Measurements from ENCODE around the gene SLC22A23. TPM values are rescaled to one million over a fixed set of nuclear protein-coding genes. Genes with fewer than 3 reads are reported as not detected.

SLC22A23 gene
- polyA plus RNA-seq, 1 donor (not counting 4 experiments of a cell fraction or from before 2014, with no cell fraction given) = 4.3 TPM

DNA sequence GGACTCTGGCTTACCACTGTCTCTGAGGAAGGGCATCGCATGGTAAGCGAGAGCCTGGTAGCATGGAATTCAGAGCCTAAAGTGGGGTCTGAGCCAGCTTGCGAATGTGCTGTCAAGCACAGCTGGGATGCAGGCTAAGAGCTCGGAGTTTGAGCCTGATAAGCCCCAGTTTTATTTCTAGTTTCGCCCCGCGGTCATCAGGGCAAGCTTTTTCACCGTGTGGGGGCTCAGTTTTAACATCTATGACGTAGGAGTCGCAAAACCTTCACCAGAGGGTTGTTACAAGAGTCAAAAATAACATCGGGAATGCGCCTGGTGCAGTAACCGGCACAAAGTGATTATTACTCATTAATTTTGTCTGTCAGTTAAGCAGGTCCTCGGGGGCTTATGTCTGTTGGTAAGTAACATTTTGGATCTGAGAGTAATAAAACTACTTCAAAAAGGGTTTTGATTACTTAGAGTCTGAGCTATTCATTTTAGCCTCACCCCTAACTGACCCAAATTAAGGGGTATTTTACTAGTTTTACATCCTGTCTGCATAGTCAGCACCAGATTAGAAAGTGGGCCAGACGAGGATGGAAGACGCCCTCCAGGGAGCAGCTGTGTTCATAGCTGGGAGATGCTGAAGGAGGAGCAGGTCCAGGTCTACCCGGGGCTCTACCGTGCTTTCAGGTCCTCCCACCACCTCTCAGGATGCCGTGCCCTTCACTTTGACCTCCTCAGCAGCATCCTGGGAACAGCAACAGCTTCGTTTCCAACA, 29.7 kb downstream of the SLC22A23 start:
- Histone ChIP-seq H3K4me1 (ENCODE audit: control insufficient read depth, extremely low read depth, insufficient read depth, low read length) (peaks cover 43% of the 10 kb centered on the region), H3K27ac (ENCODE audit: control insufficient read depth, insufficient read depth, low read length) (peak overlapping the region; percentile 49), H3K4me3 (ENCODE audit: control insufficient read depth in 2 of 3, extremely low read depth in 1 of 3, insufficient read depth in 2 of 3, low read depth in 1 of 3, low read length in 3 of 3) (no peak overlapping the region), H4K20me1 (ENCODE audit: control insufficient read depth, extremely low read depth, insufficient read depth, low read length) (no peaks in the 10 kb centered on the region), H3K79me2 (ENCODE audit: control insufficient read depth, insufficient read depth, low read length) (no peaks in the 10 kb centered on the region), H3K9me3 (ENCODE audit: control insufficient read depth, low read depth, low read length) (no peaks in the 10 kb centered on the region), H3K9ac (ENCODE audit: control insufficient read depth, extremely low read depth, insufficient read depth, low read length) (peak overlapping the region; percentile 41), H3K4me2 (ENCODE audit: control insufficient read depth, extremely low read depth, insufficient read depth, low read depth, low read length) (peak overlapping the region; percentile 44), H3K36me3 (ENCODE audit: control insufficient read depth in 2 of 2, extremely low read depth in 1 of 2, insufficient read depth in 2 of 2, low read length in 2 of 2) (no peaks in the 10 kb centered on the region), H3K9me1 (ENCODE audit: control insufficient read depth, extremely low read depth, insufficient read depth, low read length) (peaks cover 2% of the 10 kb centered on the region), H2AFZ (ENCODE audit: control insufficient read depth, low read length) (no peak overlapping the region), H3K27me3 (ENCODE audit: control insufficient read depth, extremely low read depth, insufficient read depth, low read length) (no peaks in the 10 kb centered on the region)
- DNase-seq (ENCODE audit: low read depth, low spot score) (no peak), FAIRE-seq (no peak)
- TF ChIP-seq, protein P1, sequence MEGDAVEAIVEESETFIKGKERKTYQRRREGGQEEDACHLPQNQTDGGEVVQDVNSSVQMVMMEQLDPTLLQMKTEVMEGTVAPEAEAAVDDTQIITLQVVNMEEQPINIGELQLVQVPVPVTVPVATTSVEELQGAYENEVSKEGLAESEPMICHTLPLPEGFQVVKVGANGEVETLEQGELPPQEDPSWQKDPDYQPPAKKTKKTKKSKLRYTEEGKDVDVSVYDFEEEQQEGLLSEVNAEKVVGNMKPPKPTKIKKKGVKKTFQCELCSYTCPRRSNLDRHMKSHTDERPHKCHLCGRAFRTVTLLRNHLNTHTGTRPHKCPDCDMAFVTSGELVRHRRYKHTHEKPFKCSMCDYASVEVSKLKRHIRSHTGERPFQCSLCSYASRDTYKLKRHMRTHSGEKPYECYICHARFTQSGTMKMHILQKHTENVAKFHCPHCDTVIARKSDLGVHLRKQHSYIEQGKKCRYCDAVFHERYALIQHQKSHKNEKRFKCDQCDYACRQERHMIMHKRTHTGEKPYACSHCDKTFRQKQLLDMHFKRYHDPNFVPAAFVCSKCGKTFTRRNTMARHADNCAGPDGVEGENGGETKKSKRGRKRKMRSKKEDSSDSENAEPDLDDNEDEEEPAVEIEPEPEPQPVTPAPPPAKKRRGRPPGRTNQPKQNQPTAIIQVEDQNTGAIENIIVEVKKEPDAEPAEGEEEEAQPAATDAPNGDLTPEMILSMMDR (optimal IDR thresholded peaks at IDR 0.05 in 1 of 3, IDR thresholded peaks at IDR 0.05 in 1 of 3, conservative IDR thresholded peaks at IDR 0.05 in 1 of 3; ENCODE audit: extremely low read depth in 1 of 3, insufficient read depth in 2 of 3, low read length in 3 of 3) = no peak
- no peak for TF ChIP-seq EZH2 (IDR thresholded peaks at IDR 0.05; ENCODE audit: low read length)
- dilution Hi-C loops (cut with MboI; ENCODE audit: extremely low pct_ligation_motif_present, low sequenced_read_pairs) = no loop called here

- Histone ChIP-seq H4K20me1 (ENCODE audit: control insufficient read depth, extremely low read depth, insufficient read depth, low read length) (no peaks in the 10 kb centered on the region), H3K9ac (ENCODE audit: control insufficient read depth, extremely low read depth, insufficient read depth, low read length) (no peak overlapping the region), H3K79me2 (ENCODE audit: control insufficient read depth, insufficient read depth, low read length) (no peaks in the 10 kb centered on the region), H3K9me1 (ENCODE audit: control insufficient read depth, extremely low read depth, insufficient read depth, low read length) (peaks cover 4% of the 10 kb centered on the region), H3K9me3 (ENCODE audit: control insufficient read depth, low read depth, low read length) (no peaks in the 10 kb centered on the region), H3K4me1 (ENCODE audit: control insufficient read depth, extremely low read depth, insufficient read depth, low read length) (peaks cover 37% of the 10 kb centered on the region), H3K4me3 (ENCODE audit: control insufficient read depth in 2 of 3, extremely low read depth in 1 of 3, insufficient read depth in 2 of 3, low read depth in 1 of 3, low read length in 3 of 3) (no peak overlapping the region), H3K27me3 (ENCODE audit: control insufficient read depth, extremely low read depth, insufficient read depth, low read length) (no peaks in the 10 kb centered on the region), H3K27ac (ENCODE audit: control insufficient read depth, insufficient read depth, low read length) (peak overlapping the region; percentile 49), H2AFZ (ENCODE audit: control insufficient read depth, low read length) (no peak overlapping the region), H3K36me3 (ENCODE audit: control insufficient read depth in 2 of 2, extremely low read depth in 1 of 2, insufficient read depth in 2 of 2, low read length in 2 of 2) (no peaks in the 10 kb centered on the region), H3K4me2 (ENCODE audit: control insufficient read depth, extremely low read depth, insufficient read depth, low read depth, low read length) (peak overlapping the region; percentile 22)
- no peak for DNase-seq (ENCODE audit: low read depth, low spot score)
- dilution Hi-C loops (cut with MboI; ENCODE audit: extremely low pct_ligation_motif_present, low sequenced_read_pairs) = no loop called here
- TF ChIP-seq, protein P1 (optimal IDR thresholded peaks at IDR 0.05 in 1 of 3, IDR thresholded peaks at IDR 0.05 in 1 of 3, conservative IDR thresholded peaks at IDR 0.05 in 1 of 3; ENCODE audit: extremely low read depth in 1 of 3, insufficient read depth in 2 of 3, low read length in 3 of 3) = no peak
- TF ChIP-seq EZH2 (IDR thresholded peaks at IDR 0.05; ENCODE audit: low read length) = no peak
- no peak for FAIRE-seq
Observed at GRCh38 chr6:3426091-3426926, 30.5 kb downstream of the SLC22A23 start.

Measured in keratinocyte (primary cell).